Tibial artery (tissue), 4 donors: ENCODE data around the gene OGFR.

Source experiments
- DNase-seq, 2 donors: peaks; one replicate each; pipeline ENCODE4 v3.0.0-alpha.2; 2019
- H3K27ac ChIP-seq, 2 donors: fragments of 200-600 bp; sonication (generic) in 1 of 2; 1 replicate in 1 of 2; 2 replicates in 1 of 2; pipeline ENCODE4 v1.5.1; 2018 to 2019; ENCODE audit warnings: mild to moderate bottlenecking in 1 of 2
- H3K27me3 ChIP-seq, 2 donors: fragments of 200-600 bp; sonication (generic) in 1 of 2; one replicate each; pipeline versions ENCODE4 v1.5.1 to v1.6.0; 2016 to 2019
- H3K36me3 ChIP-seq, 3 donors: fragments of 200-600 bp; sonication (generic) in 2 of 3; one replicate each; pipeline ENCODE4 v1.5.1; 2016 to 2019; ENCODE audit warnings: mild to moderate bottlenecking in 2 of 3
- H3K4me1 ChIP-seq, 4 donors: fragments of 200-600 bp; sonication (generic) in 2 of 4; 1 replicate in 3 of 4; 2 replicates in 1 of 4; pipeline ENCODE4 v1.5.1; 2016 to 2019
- H3K4me3 ChIP-seq, 2 donors: fragments of 200-600 bp; sonication (generic) in 1 of 2; 1 replicate in 1 of 2; 2 replicates in 1 of 2; pipeline ENCODE4 v1.5.1; 2018 to 2019; ENCODE audit warnings: mild to moderate bottlenecking in 2 of 2
- H3K9me3 ChIP-seq, 3 donors: fragments of 200-600 bp; sonication (generic) in 1 of 3; one replicate each; pipeline ENCODE4 v1.5.1; 2016 to 2019
- CTCF ChIP-seq, 2 experiments: fragments of 200-600 bp in 1 of 2; fragments of 450-650 bp in 1 of 2; IDR thresholded peaks; one replicate each; pipeline ENCODE4 v1.5.1; 2017 to 2019; ENCODE audit warnings: antibody characterized with exemption in 2 of 2, mild to moderate bottlenecking in 1 of 2, moderate library complexity in 1 of 2
- intact Hi-C: fragments of 100-400 bp; cut with DNase I; formaldehyde crosslinking; loops from one replicate; pipeline ENCODE4 v1.15.0; 2023; ENCODE audit warnings: low total_unique reads

The OGFR gene

DNA sequence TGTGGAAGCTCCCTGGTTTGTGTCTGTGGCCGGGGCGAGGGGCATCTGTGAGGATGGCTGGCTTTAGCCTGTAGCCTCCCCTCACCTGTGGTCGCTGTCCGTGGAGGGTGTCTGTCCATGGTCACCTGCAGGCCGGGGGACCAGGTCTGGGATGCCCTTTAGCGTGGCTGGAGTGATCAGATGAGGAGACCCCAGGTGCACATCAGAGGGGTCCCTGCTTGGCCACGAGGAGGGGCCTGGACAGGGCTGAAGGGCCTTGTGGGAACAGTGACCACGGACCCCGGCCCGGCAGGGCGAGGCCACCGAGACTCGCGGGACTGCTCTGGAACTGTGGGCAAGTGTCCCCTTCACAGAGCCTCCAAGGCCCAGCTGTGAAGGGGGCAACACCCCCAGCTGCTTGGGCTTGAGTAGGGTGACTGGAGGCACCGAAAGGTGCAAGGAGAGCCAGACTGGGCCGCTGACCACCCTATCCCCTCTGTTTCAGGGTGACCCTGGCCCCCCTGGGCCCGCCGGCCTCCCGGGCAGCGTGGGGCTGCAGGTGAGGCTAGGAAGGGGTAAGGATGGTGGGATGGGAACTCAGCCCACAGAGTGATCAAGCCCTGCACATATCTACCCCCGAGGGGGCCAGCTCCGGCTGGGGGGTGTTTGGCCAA is 20.8 kb downstream of the OGFR start:
- intact Hi-C loops: no loop called here
- Histone ChIP-seq H3K9me3 (no peaks in the 10 kb centered on the region), H3K27me3 (peaks cover 0 to 54% of the 10 kb centered on the region in 2 donors), H3K36me3 (no peaks in the 10 kb centered on the region), H3K27ac (no peak overlapping the region), H3K4me1 (peaks cover 0 to 10% (median 8%) of the 10 kb centered on the region in 4 donors), H3K4me3 (no peak overlapping the region)
- no peak for DNase-seq
- no peak for TF ChIP-seq CTCF (IDR thresholded peaks at IDR 0.05)

DNA sequence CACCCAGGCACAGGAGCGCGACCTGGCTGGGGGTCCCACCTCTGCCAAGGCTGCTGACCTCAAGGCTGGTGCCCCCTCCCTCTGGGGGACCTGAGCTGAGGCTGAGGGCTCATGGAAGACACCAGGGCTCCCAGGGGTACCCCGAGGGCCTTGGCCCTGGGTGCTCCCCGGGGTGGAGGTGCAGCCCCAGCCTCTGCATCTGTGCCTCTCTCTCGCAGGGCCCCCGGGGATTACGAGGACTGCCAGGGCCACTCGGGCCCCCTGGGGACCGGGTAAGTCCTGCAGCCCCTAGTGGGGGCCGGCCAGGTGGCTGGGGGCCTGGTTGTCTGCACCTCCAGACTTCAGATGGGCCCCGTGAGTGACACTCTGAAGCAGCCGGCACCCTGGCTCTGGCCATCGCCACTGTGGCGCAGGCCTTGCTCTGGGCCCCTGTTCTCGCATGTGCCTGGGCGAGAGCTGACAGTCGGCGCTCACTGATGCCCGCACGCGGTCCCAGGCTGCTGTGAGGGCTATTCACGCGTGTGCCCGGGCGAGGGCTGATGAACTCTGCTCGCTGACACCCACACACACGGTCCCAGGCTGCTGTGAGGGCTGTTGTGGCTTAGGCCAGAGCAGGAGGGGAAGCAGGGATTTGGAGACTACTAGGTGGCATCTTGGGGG is 21.5 kb downstream of the OGFR start:
- H3K9me3 ChIP-seq: no peaks in the 10 kb centered on the region
- H3K4me3 ChIP-seq: no peak overlapping the region
- H3K4me1 ChIP-seq: peaks cover 0 to 11% (median 8%) of the 10 kb centered on the region in 4 donors
- H3K27me3 ChIP-seq: peaks cover 0 to 52% of the 10 kb centered on the region in 2 donors
- H3K36me3 ChIP-seq: no peaks in the 10 kb centered on the region
- intact Hi-C loops: no loop called here
- no peak for DNase-seq
- no peak overlapping the region for H3K27ac ChIP-seq
- TF ChIP-seq CTCF (IDR thresholded peaks at IDR 0.05): no peak

GRCh38 chr20:62826646-62827310 is 22.1 kb downstream of the OGFR start:
- no peak for DNase-seq
- Histone ChIP-seq H3K27ac (no peak overlapping the region), H3K9me3 (no peaks in the 10 kb centered on the region), H3K36me3 (no peaks in the 10 kb centered on the region), H3K4me1 (peaks cover 0 to 18% (median 8%) of the 10 kb centered on the region in 4 donors), H3K4me3 (no peak overlapping the region), H3K27me3 (peaks cover 0 to 52% of the 10 kb centered on the region in 2 donors)
- intact Hi-C loops: no loop called here
- TF ChIP-seq CTCF (IDR thresholded peaks at IDR 0.05): no peak

DNA sequence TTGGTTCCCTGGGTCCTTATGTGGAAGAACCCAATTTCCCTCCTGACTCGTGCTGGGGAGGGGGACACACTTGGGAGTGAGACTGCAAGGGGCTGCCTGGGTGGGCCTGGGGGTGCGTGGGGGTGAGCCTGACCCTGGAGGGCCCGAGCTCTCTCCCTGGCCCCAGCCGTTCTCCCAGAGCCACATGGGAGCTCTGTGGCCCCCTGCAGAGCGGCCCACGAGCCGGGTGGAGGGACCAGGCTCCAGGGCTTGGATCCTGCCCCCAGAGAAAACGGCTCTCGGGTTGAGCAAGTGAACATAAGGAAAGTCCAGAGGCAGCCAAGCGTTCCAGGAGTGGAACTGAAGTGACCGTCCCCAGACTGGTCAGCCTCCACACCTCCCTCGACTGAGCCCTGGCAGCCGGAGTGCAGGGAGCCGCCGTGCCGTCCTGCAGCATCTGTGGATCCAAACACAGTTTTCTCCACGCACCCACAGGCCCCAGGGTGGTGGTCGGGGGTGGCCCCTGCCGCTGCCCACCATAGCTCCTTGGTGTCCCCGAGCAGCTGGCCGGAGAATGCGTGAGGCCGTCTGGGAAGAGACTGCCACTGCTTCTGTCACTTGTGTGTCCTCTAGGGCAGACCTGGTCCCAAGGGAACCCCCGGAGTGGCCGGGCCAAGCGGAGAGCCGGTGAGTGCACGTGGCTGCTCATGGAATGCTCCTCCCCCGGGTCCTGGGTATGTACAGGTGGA is 22.8 kb downstream of the OGFR start:
- Histone ChIP-seq H3K4me1 (peaks cover 0 to 24% (median 8%) of the 10 kb centered on the region in 4 donors), H3K27me3 (peaks cover 0 to 52% of the 10 kb centered on the region in 2 donors), H3K27ac (no peak overlapping the region), H3K9me3 (no peaks in the 10 kb centered on the region), H3K4me3 (no peak overlapping the region), H3K36me3 (no peaks in the 10 kb centered on the region)
- TF ChIP-seq CTCF (IDR thresholded peaks at IDR 0.05): no peak
- no peak for DNase-seq
- intact Hi-C loops: no loop called here

DNA sequence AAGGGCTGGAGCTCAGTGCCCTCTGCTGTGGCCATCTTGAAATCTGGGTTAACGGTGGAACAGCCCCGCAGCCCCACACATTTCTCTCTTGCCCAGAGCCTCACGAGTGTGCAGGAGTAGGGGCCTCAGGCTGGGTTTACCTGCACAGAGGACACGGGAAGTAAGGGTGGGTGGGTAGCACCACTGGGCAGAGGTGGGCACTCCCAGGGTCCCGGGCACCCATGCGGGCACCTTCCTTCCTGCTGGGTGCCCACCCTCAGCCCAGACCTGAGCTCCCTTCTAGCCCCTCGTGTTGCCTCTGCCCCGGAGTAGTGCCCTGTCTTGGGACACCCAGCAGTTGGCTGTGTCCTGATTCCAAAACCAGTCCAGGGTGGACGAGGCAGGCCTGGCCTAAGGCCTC is 23.4 kb downstream of the OGFR start:
- Histone ChIP-seq H3K27ac (no peak overlapping the region), H3K27me3 (peaks cover 0 to 52% of the 10 kb centered on the region in 2 donors), H3K4me3 (no peak overlapping the region), H3K4me1 (peaks cover 0 to 24% (median 8%) of the 10 kb centered on the region in 4 donors), H3K36me3 (no peaks in the 10 kb centered on the region), H3K9me3 (no peaks in the 10 kb centered on the region)
- TF ChIP-seq CTCF (IDR thresholded peaks at IDR 0.05): no peak
- DNase-seq: no peak
- intact Hi-C loops: no loop called here
